Renal cortex interstitium (tissue), 11 donors: ENCODE data around the gene PPIP5K1. TPM values are rescaled to one million over a fixed set of nuclear protein-coding genes. Genes with fewer than 3 reads are reported as not detected.
A peak's percentile ranks its signal among the peaks of the same experiment; 100 is the strongest.

Experiments
- DNase-seq, 11 donors: peaks; one replicate each; pipeline ENCODE4 v3.0.0-alpha.2; 2013; ENCODE audit warnings: low read depth in 9 of 11, low spot score in 4 of 11; ENCODE audit errors: extremely low read depth in 1 of 11
- polyA plus RNA-seq, 3 donors: library from polyadenylated mRNA; unstranded; fragments of 120-200 nt; gene quantifications; one replicate each; pipeline ENCODE4 v1.2.1, GENCODE V29; 2013; ENCODE audit not compliant: insufficient read length in 3 of 3

The PPIP5K1 gene
- polyA plus RNA-seq, 3 donors: 21.8 to 29.1 (median 27.3) TPM

GRCh38 chr15:43523646-43524045 lies 66.4 kb downstream of the PPIP5K1 start:
- no peak for DNase-seq

- no peak for DNase-seq
Measured at GRCh38 chr15:43522247-43522646, 67.8 kb downstream of the PPIP5K1 start.

- no peak for DNase-seq
Measured at GRCh38 chr15:43521419-43521818, 68.6 kb downstream of the PPIP5K1 start.

GRCh38 chr15:43520138-43520537 lies 69.9 kb downstream of the PPIP5K1 start:
- no peak for DNase-seq

GRCh38 chr15:43519196-43519595 lies 70.8 kb downstream of the PPIP5K1 start:
- no peak for DNase-seq

- peak in 2 of 11 donors; percentile 36 to 42 for DNase-seq
Measured at GRCh38 chr15:43518197-43518761, 71.7 kb downstream of the PPIP5K1 start.

- DNase-seq: peak in 2 of 11 donors; percentile 52 to 56
Measured at GRCh38 chr15:43517354-43518196, 72.4 kb downstream of the PPIP5K1 start, which contains the start of gene MAP1A. MAP1A (plus strand) TSS chr15:43517608; CDS start chr15:43521474, 3,866 bp downstream.

GRCh38 chr15:43516801-43517353 lies 73.1 kb downstream of the PPIP5K1 start:
- DNase-seq: peak in 1 of 11 donors; percentile 26

GRCh38 chr15:43516185-43516584 lies 73.8 kb downstream of the PPIP5K1 start:
- DNase-seq: no peak

- no peak for DNase-seq
Measured at GRCh38 chr15:43515741-43516140, 74.3 kb downstream of the PPIP5K1 start.

GRCh38 chr15:43514241-43515057 lies 75.6 kb downstream of the PPIP5K1 start:
- DNase-seq: peak in 1 of 11 donors; percentile 18

GRCh38 chr15:43513550-43513949 lies 76.5 kb downstream of the PPIP5K1 start:
- no peak for DNase-seq

- DNase-seq: no peak
Measured at GRCh38 chr15:43511012-43511885, 78.8 kb downstream of the PPIP5K1 start.

GRCh38 chr15:43510200-43511011 lies 79.6 kb downstream of the PPIP5K1 start:
- DNase-seq: peak; percentile 88 to 98 (median 97)

- no peak for DNase-seq
Measured at GRCh38 chr15:43509660-43510199, 80.3 kb downstream of the PPIP5K1 start.

GRCh38 chr15:43508991-43509659 lies 80.9 kb downstream of the PPIP5K1 start:
- no peak for DNase-seq

GRCh38 chr15:43508421-43508820 lies 81.6 kb downstream of the PPIP5K1 start:
- DNase-seq: no peak
